Lower leg skin (tissue), 3 donors: ENCODE measurements around the gene AEBP2.

Experiments
- POLR2A ChIP-seq, 2 donors: fragments of 450-650 bp; IDR thresholded peaks; one replicate each; pipeline ENCODE4 v1.6.1; 2016 to 2017; ENCODE audit warnings: antibody characterized with exemption in 2 of 2, mild to moderate bottlenecking in 1 of 2, moderate library complexity in 1 of 2
- TF ChIP-seq, protein P1 (sequence below), 3 donors: fragments of 450-650 bp; IDR thresholded peaks; one replicate each; pipeline ENCODE4 v1.5.1; 2016; ENCODE audit warnings: antibody characterized with exemption in 3 of 3, mild to moderate bottlenecking in 3 of 3, moderate library complexity in 2 of 3

- TF ChIP-seq POLR2A (IDR thresholded peaks at IDR 0.05): no peak
- TF ChIP-seq, protein P1, sequence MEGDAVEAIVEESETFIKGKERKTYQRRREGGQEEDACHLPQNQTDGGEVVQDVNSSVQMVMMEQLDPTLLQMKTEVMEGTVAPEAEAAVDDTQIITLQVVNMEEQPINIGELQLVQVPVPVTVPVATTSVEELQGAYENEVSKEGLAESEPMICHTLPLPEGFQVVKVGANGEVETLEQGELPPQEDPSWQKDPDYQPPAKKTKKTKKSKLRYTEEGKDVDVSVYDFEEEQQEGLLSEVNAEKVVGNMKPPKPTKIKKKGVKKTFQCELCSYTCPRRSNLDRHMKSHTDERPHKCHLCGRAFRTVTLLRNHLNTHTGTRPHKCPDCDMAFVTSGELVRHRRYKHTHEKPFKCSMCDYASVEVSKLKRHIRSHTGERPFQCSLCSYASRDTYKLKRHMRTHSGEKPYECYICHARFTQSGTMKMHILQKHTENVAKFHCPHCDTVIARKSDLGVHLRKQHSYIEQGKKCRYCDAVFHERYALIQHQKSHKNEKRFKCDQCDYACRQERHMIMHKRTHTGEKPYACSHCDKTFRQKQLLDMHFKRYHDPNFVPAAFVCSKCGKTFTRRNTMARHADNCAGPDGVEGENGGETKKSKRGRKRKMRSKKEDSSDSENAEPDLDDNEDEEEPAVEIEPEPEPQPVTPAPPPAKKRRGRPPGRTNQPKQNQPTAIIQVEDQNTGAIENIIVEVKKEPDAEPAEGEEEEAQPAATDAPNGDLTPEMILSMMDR (IDR thresholded peaks at IDR 0.05): no peak
Observed at GRCh38 chr12:19544353-19544752, 105.1 kb downstream of the AEBP2 start.
